Tongue (tissue), 2 donors: ENCODE results near the gene NRIP3. TPM values are rescaled to one million over a fixed set of nuclear protein-coding genes. Genes with fewer than 3 reads are reported as not detected.

Experiments used
- small RNA-seq: library from RNA; depleted of rRNA; stranded (forward); fragments of <200 nt; gene quantifications from one replicate; pipeline ENCODE3, GENCODE V24; 2014; ENCODE audit warnings: low replicate concordance
- total RNA-seq: library from RNA; depleted of rRNA; stranded (reverse); fragments of >200 nt; gene quantifications from one replicate; pipeline ENCODE4 v1.2.3, GENCODE V29; 2014

NRIP3 gene
- total RNA-seq, 1 donor from 2014 or later: 0.62 TPM

Small RNA genes lying within 50 kb of the gene (small RNA-seq; reads per million reads assigned to genes)
- gene RF00019: not detected

Other genes starting within 250 kb of the NRIP3 start
- gene AKIP1, start 92.8 kb downstream of the NRIP3 start, total RNA-seq: 48.1 TPM
- gene C11orf16, start 71.1 kb downstream of the NRIP3 start, total RNA-seq: not detected
- not detected for gene ASCL3, start 61.0 kb downstream of the NRIP3 start, total RNA-seq
- gene TMEM9B, start 39.6 kb downstream of the NRIP3 start, total RNA-seq: 30.2 TPM
- 53.9 TPM for gene SCUBE2, start 87.6 kb upstream of the NRIP3 start, total RNA-seq